Measurements from ENCODE around the gene TEP1.

Gene TEP1

DNA sequence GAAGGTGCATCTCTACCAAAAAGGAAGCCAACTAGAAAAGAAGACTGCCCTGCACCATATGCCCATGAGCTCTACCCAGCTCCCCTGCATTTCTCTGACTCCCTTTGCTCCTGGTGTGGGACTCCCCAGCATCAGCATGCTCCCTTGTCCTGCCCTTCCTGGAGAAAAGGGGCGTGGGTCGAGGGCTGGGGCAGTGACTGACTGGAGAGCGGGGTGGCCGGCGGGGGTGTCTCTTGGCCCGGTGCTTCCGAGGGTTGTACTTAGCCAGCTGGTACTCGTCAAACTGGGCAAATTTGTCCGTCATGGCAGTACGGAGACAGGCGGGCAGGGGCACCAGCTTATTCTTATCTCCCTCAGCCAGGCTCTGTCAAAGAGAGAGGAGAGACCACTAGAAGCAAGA lies 9.8 kb downstream of the TEP1 start:
- DNase-seq (ENCODE audit: low read depth) = no peak
- H3K4me3 ChIP-seq (ENCODE audit: low read length) = no peak overlapping the region
- TF ChIP-seq, protein P1, sequence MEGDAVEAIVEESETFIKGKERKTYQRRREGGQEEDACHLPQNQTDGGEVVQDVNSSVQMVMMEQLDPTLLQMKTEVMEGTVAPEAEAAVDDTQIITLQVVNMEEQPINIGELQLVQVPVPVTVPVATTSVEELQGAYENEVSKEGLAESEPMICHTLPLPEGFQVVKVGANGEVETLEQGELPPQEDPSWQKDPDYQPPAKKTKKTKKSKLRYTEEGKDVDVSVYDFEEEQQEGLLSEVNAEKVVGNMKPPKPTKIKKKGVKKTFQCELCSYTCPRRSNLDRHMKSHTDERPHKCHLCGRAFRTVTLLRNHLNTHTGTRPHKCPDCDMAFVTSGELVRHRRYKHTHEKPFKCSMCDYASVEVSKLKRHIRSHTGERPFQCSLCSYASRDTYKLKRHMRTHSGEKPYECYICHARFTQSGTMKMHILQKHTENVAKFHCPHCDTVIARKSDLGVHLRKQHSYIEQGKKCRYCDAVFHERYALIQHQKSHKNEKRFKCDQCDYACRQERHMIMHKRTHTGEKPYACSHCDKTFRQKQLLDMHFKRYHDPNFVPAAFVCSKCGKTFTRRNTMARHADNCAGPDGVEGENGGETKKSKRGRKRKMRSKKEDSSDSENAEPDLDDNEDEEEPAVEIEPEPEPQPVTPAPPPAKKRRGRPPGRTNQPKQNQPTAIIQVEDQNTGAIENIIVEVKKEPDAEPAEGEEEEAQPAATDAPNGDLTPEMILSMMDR (conservative IDR thresholded peaks at IDR 0.05; ENCODE audit: low read depth, low read length) = no peak

GRCh38 chr14:20400965-20401593 lies 12.2 kb downstream of the TEP1 start:
- no peak for DNase-seq (ENCODE audit: low read depth)
- TF ChIP-seq, protein P1 (conservative IDR thresholded peaks at IDR 0.05; ENCODE audit: low read depth, low read length) = no peak
- no peak overlapping the region for H3K4me3 ChIP-seq (ENCODE audit: low read length)

DNA sequence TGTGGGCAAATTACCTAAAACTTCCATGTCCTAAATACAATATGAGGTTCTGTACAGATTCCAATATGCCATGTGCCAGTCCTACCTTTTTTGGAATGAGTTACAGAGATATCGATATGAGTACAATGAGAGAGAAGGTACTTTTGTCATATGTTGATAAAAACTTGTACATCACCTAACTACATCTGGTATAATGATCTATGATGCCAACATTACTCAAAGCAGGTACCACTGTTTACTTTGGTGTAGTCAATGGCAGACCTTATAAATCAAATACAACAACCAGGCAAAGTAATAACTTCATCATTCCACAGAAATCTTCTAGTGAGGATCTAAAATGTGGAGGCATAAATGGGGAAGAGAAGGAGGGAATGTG lies 12.7 kb downstream of the TEP1 start:
- no peak for DNase-seq (ENCODE audit: low read depth)
- H3K4me3 ChIP-seq (ENCODE audit: low read length) = no peak overlapping the region
- TF ChIP-seq, protein P1 (conservative IDR thresholded peaks at IDR 0.05; ENCODE audit: low read depth, low read length) = no peak

DNA sequence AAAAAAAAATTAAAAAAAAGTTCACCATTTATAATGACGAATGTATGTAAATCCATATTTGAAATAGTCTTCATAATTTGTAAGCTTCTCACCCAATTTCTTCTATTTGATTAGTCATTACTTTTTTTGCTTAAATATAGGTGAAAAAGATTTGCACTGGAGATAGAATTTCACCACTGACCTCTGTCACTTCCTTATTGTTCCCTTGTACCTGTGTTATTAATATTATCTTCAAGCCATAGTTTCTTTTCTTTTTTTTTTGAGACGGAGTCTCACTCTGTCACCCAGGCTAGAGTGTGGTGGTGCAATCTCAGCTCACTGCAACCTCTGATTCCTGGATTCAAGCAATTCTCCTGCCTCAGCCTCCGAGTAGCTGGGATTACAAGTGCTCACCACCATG lies 15.8 kb downstream of the TEP1 start:
- TF ChIP-seq, protein P1 (conservative IDR thresholded peaks at IDR 0.05; ENCODE audit: low read depth, low read length) = no peak
- no peak for DNase-seq (ENCODE audit: low read depth)
- no peak overlapping the region for H3K4me3 ChIP-seq (ENCODE audit: low read length)

- no peak overlapping the region for H3K4me3 ChIP-seq (ENCODE audit: low read length)
- DNase-seq (ENCODE audit: low read depth) = no peak
- TF ChIP-seq, protein P1 (conservative IDR thresholded peaks at IDR 0.05; ENCODE audit: low read depth, low read length) = no peak
Observed at GRCh38 chr14:20391505-20391904, 21.8 kb downstream of the TEP1 start.

- DNase-seq (ENCODE audit: low read depth) = no peak
- H3K4me3 ChIP-seq (ENCODE audit: low read length) = no peak overlapping the region
- TF ChIP-seq, protein P1 (conservative IDR thresholded peaks at IDR 0.05; ENCODE audit: low read depth, low read length) = no peak
Observed at GRCh38 chr14:20388159-20388558, 25.1 kb downstream of the TEP1 start.

GRCh38 chr14:20387576-20387975 lies 25.7 kb downstream of the TEP1 start:
- TF ChIP-seq, protein P1 (conservative IDR thresholded peaks at IDR 0.05; ENCODE audit: low read depth, low read length) = no peak
- no peak for DNase-seq (ENCODE audit: low read depth)
- no peak overlapping the region for H3K4me3 ChIP-seq (ENCODE audit: low read length)
